HCT116 (cell line): ENCODE data around the gene CSRP3. TPM values are rescaled to one million over a fixed set of nuclear protein-coding genes. Genes with fewer than 3 reads are reported as not detected.

Experiments used
- ATAC-seq: fragments of 200-7000 bp; cut with Tn5 transposase; 2 replicates; pipeline ENCODE4 v1.9.1; 2020; ENCODE audit warnings: mild to moderate bottlenecking, moderate library complexity
- BruUV-seq: library from RNA; stranded (reverse); fragments of 400-500 nt; replicated peaks from 2 replicates; lab custom pipeline; 2021; lab: Mats Ljungman, UMichigan
- CTCF ChIA-PET: fragments of 300-600 bp; sonication (Branson Sonifier 250); formaldehyde crosslinking; loops from one replicate; lab custom pipeline; 2021; ENCODE audit warnings: antibody characterized with exemption; lab: Charles Lee
- POLR2A ChIA-PET: fragments of 300-600, 350-600 bp; sonication (Branson Sonifier 250); formaldehyde crosslinking; loops from one replicate; lab custom pipeline; 2021; ENCODE audit warnings: antibody characterized with exemption; lab: Charles Lee
- RAD21 ChIA-PET, 2 experiments: fragments of 300-600 bp; sonication (Branson Sonifier 250); formaldehyde crosslinking; loops; one replicate each; lab custom pipeline; 2023; ENCODE audit warnings: low total read pairs in 2 of 2; ENCODE audit not compliant: uncharacterized antibody in 2 of 2, unreplicated experiment in 2 of 2, low non-redundant PET in 1 of 2; lab: Charles Lee
- DNase-seq: peaks from one replicate; pipeline ENCODE4 v3.0.0-alpha.2; 2010; ENCODE audit warnings: low read depth, low spot score
- H2AFZ ChIP-seq: fragments of 200-600 bp; shearing (Covaris generic), sonication (generic); 2 replicates; pipeline ENCODE4 v1.6.1; 2017; ENCODE audit warnings: low read depth, mixed run types, mixed read lengths, antibody characterized with exemption, low read length; ENCODE audit not compliant: poor library complexity, severe bottlenecking
- H3K27ac ChIP-seq: 2 replicates; pipeline ENCODE4 v1.5.1; 2012; ENCODE audit warnings: low read depth, low read length
- H3K27me3 ChIP-seq: fragments of 200-600 bp; sonication (generic); 2 replicates; pipeline ENCODE4 v1.6.1; 2016; ENCODE audit warnings: mixed run types, low read length, mixed read lengths; ENCODE audit not compliant: insufficient read depth
- H3K36me3 ChIP-seq, 2 experiments: fragments of 200-500 bp in 1 of 2; fragments of 200-600 bp in 1 of 2; sonication (Bioruptor generic) in 1 of 2; sonication (generic) in 1 of 2; 2 replicates each; pipeline versions ENCODE4 v1.5.1 to v1.6.1; 2014 to 2016; ENCODE audit warnings: low read length in 2 of 2, inconsistent platforms in 1 of 2, mixed read lengths in 1 of 2, mixed run types in 1 of 2; ENCODE audit not compliant: insufficient read depth in 2 of 2, control insufficient read depth in 1 of 2
- H3K4me1 ChIP-seq, 2 experiments: fragments of 200-600 bp in 1 of 2; sonication (generic) in 1 of 2; 2 replicates each; pipeline versions ENCODE4 v1.5.1 to v1.6.1; 2012 to 2017; ENCODE audit warnings: low read length in 2 of 2, inconsistent platforms in 1 of 2, mild to moderate bottlenecking in 1 of 2, mixed read lengths in 1 of 2, mixed run types in 1 of 2, moderate library complexity in 1 of 2; ENCODE audit not compliant: insufficient read depth in 2 of 2, control insufficient read depth in 1 of 2
- H3K4me2 ChIP-seq: fragments of 200-600 bp; sonication (generic); 2 replicates; pipeline ENCODE4 v1.6.1; 2017; ENCODE audit warnings: mixed run types, low read length, mixed read lengths
- H3K4me3 ChIP-seq, 2 experiments: fragments of 200-600 bp in 1 of 2; sonication (generic) in 1 of 2; replicated peaks in 1 of 2; 2 replicates each; pipeline ENCODE4 v1.5.1; 2011 to 2016; ENCODE audit warnings: low read length in 2 of 2, control low read depth in 1 of 2, low read depth in 1 of 2, mild to moderate bottlenecking in 1 of 2, mixed read lengths in 1 of 2, mixed run types in 1 of 2
- H3K79me2 ChIP-seq: fragments of 200-600 bp; sonication (generic); 2 replicates; pipeline ENCODE4 v1.6.1; 2017; ENCODE audit warnings: mild to moderate bottlenecking, mixed run types, low read length, moderate library complexity, mixed read lengths; ENCODE audit not compliant: insufficient read depth
- H3K9ac ChIP-seq: fragments of 200-600 bp; sonication (generic); 2 replicates; pipeline ENCODE4 v1.6.1; 2016; ENCODE audit warnings: low read length, mixed read lengths
- H3K9me2 ChIP-seq: fragments of 200-600 bp; sonication (generic), shearing (Covaris generic); 2 replicates; pipeline ENCODE4 v1.6.1; 2017; ENCODE audit warnings: mixed run types, mild to moderate bottlenecking, moderate library complexity; ENCODE audit not compliant: insufficient read depth
- H3K9me3 ChIP-seq, 2 experiments: fragments of 200-500 bp in 1 of 2; fragments of 200-600 bp in 1 of 2; sonication (Bioruptor generic) in 1 of 2; sonication (generic) in 1 of 2; 2 replicates each; pipeline ENCODE4 v1.6.1; 2014 to 2017; ENCODE audit warnings: low read length in 2 of 2, mixed read lengths in 2 of 2, inconsistent platforms in 1 of 2, low read depth in 1 of 2, mild to moderate bottlenecking in 1 of 2, mixed run types in 1 of 2, moderate library complexity in 1 of 2; ENCODE audit not compliant: control insufficient read depth in 1 of 2, insufficient read depth in 1 of 2
- H4K20me1 ChIP-seq: fragments of 200-600 bp; sonication (generic), shearing (Covaris generic); 2 replicates; pipeline ENCODE4 v1.6.1; 2017; ENCODE audit warnings: mixed run types, mild to moderate bottlenecking, moderate library complexity; ENCODE audit not compliant: insufficient read depth
- ATF3 ChIP-seq: IDR thresholded peaks from 2 replicates; pipeline ENCODE4 v1.6.1; 2012
- CBX3 ChIP-seq: IDR thresholded peaks from 2 replicates; pipeline ENCODE4 v1.6.1; 2012; ENCODE audit warnings: low read depth
- CEBPB ChIP-seq: IDR thresholded peaks from 2 replicates; pipeline ENCODE4 v1.6.1; 2012; ENCODE audit warnings: low read depth
- CTCF ChIP-seq, 3 experiments: fragments of 200-600 bp in 1 of 3; sonication (generic) in 1 of 3; IDR thresholded peaks in 2 of 3; conservative IDR thresholded peaks in 1 of 3; 2 replicates each; pipeline ENCODE4 v1.5.1; 2012 to 2017; ENCODE audit warnings: low read depth in 2 of 3, low read length in 2 of 3, antibody characterized with exemption in 1 of 3, borderline replicate concordance in 1 of 3, control low read depth in 1 of 3, mild to moderate bottlenecking in 1 of 3, mixed read lengths in 1 of 3, mixed run types in 1 of 3, moderate library complexity in 1 of 3; ENCODE audit not compliant: insufficient read depth in 1 of 3
- EGR1 ChIP-seq: IDR thresholded peaks from 2 replicates; pipeline ENCODE4 v1.6.1; 2012; ENCODE audit warnings: low read depth
- EZH2 ChIP-seq: fragments of 200-600 bp; sonication (generic); IDR thresholded peaks from 2 replicates; pipeline ENCODE4 v1.6.1; 2017; ENCODE audit warnings: antibody characterized with exemption, mixed run types
- EZH2phosphoT487 ChIP-seq: fragments of 200-600 bp; IDR thresholded peaks from 2 replicates; pipeline ENCODE4 v1.6.1; 2018; ENCODE audit warnings: antibody characterized with exemption, borderline replicate concordance
- SIN3A ChIP-seq: IDR thresholded peaks from 2 replicates; pipeline ENCODE4 v1.6.1; 2012; ENCODE audit warnings: low read depth
- SP1 ChIP-seq: IDR thresholded peaks from 2 replicates; pipeline ENCODE4 v1.6.1; 2012; ENCODE audit warnings: low read depth
- SRF ChIP-seq: IDR thresholded peaks from 2 replicates; pipeline ENCODE4 v1.6.1; 2012; ENCODE audit warnings: low read depth
- YY1 ChIP-seq: IDR thresholded peaks from 2 replicates; pipeline ENCODE4 v1.6.1; 2011; ENCODE audit warnings: low read length, low read depth, moderate library complexity, mild to moderate bottlenecking; ENCODE audit not compliant: insufficient replicate concordance; ENCODE audit errors: extremely low read depth
- ZFX ChIP-seq: fragments of 450-650 bp; IDR thresholded peaks from 2 replicates; pipeline ENCODE4 v1.6.1; 2017
- ZNF274 ChIP-seq: fragments of 200-500 bp; sonication (Bioruptor generic); IDR thresholded peaks from 2 replicates; pipeline ENCODE4 v1.6.1; 2014; ENCODE audit warnings: mild to moderate bottlenecking, low read depth, low read length, inconsistent platforms
- intact Hi-C: fragments of 100-400 bp; cut with micrococcal nuclease; formaldehyde crosslinking; loops from 2 replicates; pipeline ENCODE4 v1.10.0; 2022
- total RNA-seq: library from RNA; stranded (reverse); gene quantifications from one replicate; pipeline ENCODE4 v1.2.1, GENCODE V29; 2021; ENCODE audit not compliant: unreplicated experiment

CSRP3 gene
- total RNA-seq, 1 experiment from 2014 or later = not detected

GRCh38 chr11:19229671-19230070 is 27.9 kb upstream of the CSRP3 start:
- Histone ChIP-seq H3K36me3 (peaks cover 14 to 67% of the 10 kb centered on the region in 2 experiments; a peak in 2 of 4 replicates), H3K9me3 (no peaks in the 10 kb centered on the region)
- no peak for TF ChIP-seq CEBPB
- TF ChIP-seq CTCF (IDR thresholded peaks at IDR 0.05 in 2 of 3, conservative IDR thresholded peaks at IDR 0.05 in 1 of 3; ENCODE audit: borderline replicate concordance in 1 of 3, insufficient read depth in 1 of 3, low read depth in 2 of 3, low read length in 2 of 3) = no peak
- no peak for TF ChIP-seq EGR1
- no peak for TF ChIP-seq CBX3
- no peak for TF ChIP-seq ZFX
- no peak for TF ChIP-seq EZH2
- no peak for TF ChIP-seq YY1
- TF ChIP-seq SIN3A = no peak
- TF ChIP-seq EZH2phosphoT487 = no peak
- TF ChIP-seq ZNF274 = no peak
- TF ChIP-seq ATF3 = no peak
- TF ChIP-seq SRF = no peak
- TF ChIP-seq SP1 = no peak
- TF ChIP-seq, all 23 proteins: peak for 0
- ATAC-seq (no peak), DNase-seq (no peak)
- H3K27me3 ChIP-seq = no peaks in the 10 kb centered on the region
- H3K4me2 ChIP-seq = no peak overlapping the region
- peaks cover 4 to 24% of the 10 kb centered on the region in 2 experiments for H3K4me1 ChIP-seq
- H3K27ac ChIP-seq = no peak overlapping the region
- ChIA-PET CTCF (no interaction called here), POLR2A (no interaction called here), RAD21 (no interaction called here)
- BruUV-seq = no TSS peak
- H3K4me3 ChIP-seq = no peak overlapping the region
- no peak overlapping the region for H3K9ac ChIP-seq
- H2AFZ ChIP-seq = no peak overlapping the region
- no peaks in the 10 kb centered on the region for H3K79me2 ChIP-seq
- no peaks in the 10 kb centered on the region for H3K9me2 ChIP-seq
- H4K20me1 ChIP-seq = no peaks in the 10 kb centered on the region
- intact Hi-C loops = no loop called here
